ENCODE measurements around the gene LGI1.

- TF ChIP-seq POLR2A (IDR thresholded peaks at IDR 0.05) = no peak
- no peak for TF ChIP-seq CTCF (IDR thresholded peaks at IDR 0.05)
Observed at GRCh38 chr10:93799155-93799708, 41.5 kb downstream of the LGI1 start.
